H1 (cell line): Measurements from ENCODE around the gene PODN. TPM values are rescaled to one million over a fixed set of nuclear protein-coding genes. Genes with fewer than 3 reads are reported as not detected.

ENCODE experiments used
- CTCF ChIA-PET: fragments of 300-600 bp; sonication (Branson Sonifier 250); formaldehyde crosslinking; loops from one replicate; lab custom pipeline; 2021; ENCODE audit not compliant: partially characterized antibody; lab: Charles Lee
- POLR2A ChIA-PET: fragments of 300-600 bp; sonication (Branson Sonifier 250); formaldehyde crosslinking; loops from one replicate; lab custom pipeline; 2021; ENCODE audit warnings: inconsistent platforms; ENCODE audit not compliant: partially characterized antibody; lab: Charles Lee
- DNase-seq, 2 experiments: peaks; one replicate each; pipeline versions ENCODE4 v3.0.0 to v3.0.0-alpha.2; 2010 to 2022; ENCODE audit warnings: low spot score in 2 of 2, low read depth in 1 of 2, mixed read lengths in 1 of 2
- FAIRE-seq: peaks from 2 replicates; lab custom pipeline; 2011; peaks lifted over from hg19 to GRCh38; lab: Jason Lieb, UNC
- H2AFZ ChIP-seq: 2 replicates; pipeline ENCODE4 v1.8.1; 2012; ENCODE audit warnings: low read length, inconsistent platforms
- H2AK5ac ChIP-seq: 2 replicates; pipeline ENCODE4 v1.6.1; 2013; ENCODE audit warnings: low read depth, low read length
- H2BK120ac ChIP-seq: replicated peaks from 2 replicates; pipeline ENCODE3; 2013; ENCODE audit warnings: low read depth, low read length, inconsistent platforms
- H2BK12ac ChIP-seq: 2 replicates; pipeline ENCODE4 v1.6.1; 2013; ENCODE audit warnings: low read depth, low read length
- H2BK15ac ChIP-seq: 2 replicates; pipeline ENCODE4 v1.6.1; 2013; ENCODE audit warnings: low read length
- H2BK20ac ChIP-seq: 2 replicates; pipeline ENCODE4 v1.6.1; 2013; ENCODE audit warnings: low read length
- H2BK5ac ChIP-seq: 2 replicates; pipeline ENCODE4 v1.6.1; 2013; ENCODE audit warnings: low read depth, low read length
- H3K14ac ChIP-seq: 2 replicates; pipeline ENCODE4 v1.6.1; 2013; ENCODE audit warnings: inconsistent platforms; ENCODE audit not compliant: insufficient read length
- H3K18ac ChIP-seq: 2 replicates; pipeline ENCODE4 v1.6.1; 2013; ENCODE audit warnings: low read length; ENCODE audit errors: extremely low read depth
- H3K23ac ChIP-seq: 2 replicates; pipeline ENCODE4 v1.6.1; 2013; ENCODE audit warnings: inconsistent platforms; ENCODE audit not compliant: insufficient read length
- H3K23me2 ChIP-seq: 2 replicates; pipeline ENCODE4 v1.6.1; 2013; ENCODE audit warnings: low read depth, low read length
- H3K27ac ChIP-seq: 2 replicates; pipeline ENCODE4 v1.6.1; 2011; ENCODE audit warnings: low read depth, low read length, inconsistent platforms
- H3K27me3 ChIP-seq, 4 experiments: replicated peaks in 1 of 4; 1 replicate in 1 of 4; 2 replicates in 3 of 4; pipeline versions ENCODE4 v1.6.1 to v1.8.1; 2011 to 2013; ENCODE audit warnings: low read length in 3 of 4, mild to moderate bottlenecking in 3 of 4, inconsistent platforms in 2 of 4, mixed read lengths in 2 of 4, moderate library complexity in 1 of 4; ENCODE audit not compliant: control insufficient read depth in 3 of 4, insufficient read depth in 3 of 4; ENCODE audit errors: extremely low read depth in 1 of 4
- H3K36me3 ChIP-seq, 4 experiments: 2 replicates each; pipeline versions ENCODE4 v1.6.1 to v1.8.1; 2011 to 2013; ENCODE audit warnings: mild to moderate bottlenecking in 4 of 4, low read length in 3 of 4, moderate library complexity in 2 of 4, control low read depth in 1 of 4, inconsistent platforms in 1 of 4; ENCODE audit not compliant: insufficient read depth in 4 of 4, control insufficient read depth in 2 of 4
- H3K4ac ChIP-seq: replicated peaks from 2 replicates; pipeline ENCODE3; 2013; ENCODE audit warnings: low read length, low read depth, mixed read lengths, inconsistent platforms; ENCODE audit not compliant: insufficient read length
- H3K4me1 ChIP-seq, 4 experiments: replicated peaks in 1 of 4; 1 replicate in 1 of 4; 2 replicates in 3 of 4; pipeline versions ENCODE4 v1.6.1 to v1.8.1; 2011 to 2013; ENCODE audit warnings: low read length in 3 of 4, inconsistent platforms in 2 of 4, mixed read lengths in 1 of 4; ENCODE audit not compliant: insufficient read depth in 4 of 4, control insufficient read depth in 3 of 4
- H3K4me2 ChIP-seq, 2 experiments: 2 replicates each; pipeline versions ENCODE4 v1.6.1 to v1.8.1; 2011 to 2013; ENCODE audit warnings: low read depth in 2 of 2, low read length in 2 of 2, control low read depth in 1 of 2, inconsistent platforms in 1 of 2, mild to moderate bottlenecking in 1 of 2; ENCODE audit not compliant: insufficient read depth in 1 of 2
- H3K4me3 ChIP-seq, 4 experiments: fragments of 200-600, 300-600 bp in 1 of 4; sonication (generic), shearing (Covaris generic), sonication (Bioruptor Twin) in 1 of 4; 2 replicates each; pipeline versions ENCODE4 v1.5.1 to v1.8.1; 2011 to 2016; ENCODE audit warnings: low read length in 4 of 4, low read depth in 3 of 4, control low read depth in 2 of 4, inconsistent platforms in 2 of 4, mild to moderate bottlenecking in 2 of 4, mixed read lengths in 1 of 4, moderate library complexity in 1 of 4; ENCODE audit not compliant: insufficient read depth in 2 of 4; ENCODE audit errors: extremely low read depth in 1 of 4
- H3K56ac ChIP-seq: replicated peaks from 2 replicates; pipeline ENCODE3; 2013; ENCODE audit warnings: low read depth, mild to moderate bottlenecking, mixed read lengths, low read length, inconsistent platforms; ENCODE audit not compliant: insufficient read length
- H3K79me1 ChIP-seq: 2 replicates; pipeline ENCODE4 v1.6.1; 2013; ENCODE audit warnings: low read depth, low read length, control low read depth
- H3K79me2 ChIP-seq, 2 experiments: 2 replicates each; pipeline versions ENCODE4 v1.6.1 to v1.8.1; 2012 to 2013; ENCODE audit warnings: low read length in 2 of 2, mild to moderate bottlenecking in 2 of 2, inconsistent platforms in 1 of 2; ENCODE audit not compliant: insufficient read depth in 2 of 2, control insufficient read depth in 1 of 2
- H3K9ac ChIP-seq, 4 experiments: replicated peaks in 1 of 4; 1 replicate in 1 of 4; 2 replicates in 3 of 4; pipeline versions ENCODE4 v1.6.1 to v1.8.1; 2011 to 2013; ENCODE audit warnings: low read depth in 3 of 4, low read length in 3 of 4, control low read depth in 2 of 4, mild to moderate bottlenecking in 2 of 4, moderate library complexity in 2 of 4, inconsistent platforms in 1 of 4; ENCODE audit errors: extremely low read depth in 1 of 4
- H3K9me3 ChIP-seq, 2 experiments: 2 replicates each; pipeline versions ENCODE4 v1.6.1 to v1.8.1; 2012 to 2013; ENCODE audit warnings: mild to moderate bottlenecking in 2 of 2, moderate library complexity in 2 of 2, control low read depth in 1 of 2, inconsistent platforms in 1 of 2, low read depth in 1 of 2, low read length in 1 of 2, mixed read lengths in 1 of 2; ENCODE audit not compliant: insufficient read depth in 2 of 2
- H4K20me1 ChIP-seq, 2 experiments: replicated peaks in 1 of 2; 2 replicates each; pipeline versions ENCODE3 to v1.8.1; 2011 to 2013; ENCODE audit warnings: inconsistent platforms in 2 of 2, low read length in 2 of 2, mild to moderate bottlenecking in 1 of 2; ENCODE audit not compliant: insufficient read depth in 2 of 2, control insufficient read depth in 1 of 2
- H4K5ac ChIP-seq: 2 replicates; pipeline ENCODE4 v1.6.1; 2013; ENCODE audit warnings: low read length, low read depth, mixed read lengths, inconsistent platforms; ENCODE audit not compliant: insufficient read length
- H4K8ac ChIP-seq: 2 replicates; pipeline ENCODE4 v1.8.0; 2013; ENCODE audit warnings: mild to moderate bottlenecking, moderate library complexity, low read length, inconsistent platforms; ENCODE audit not compliant: insufficient read depth; ENCODE audit errors: extremely low read depth
- H4K91ac ChIP-seq: replicated peaks from 2 replicates; pipeline ENCODE3; 2013; ENCODE audit warnings: low read length, mixed read lengths, inconsistent platforms; ENCODE audit not compliant: insufficient read length
- CHD1 ChIP-seq: IDR thresholded peaks from 2 replicates; pipeline ENCODE4 v1.6.1; 2012; ENCODE audit warnings: low read depth, low read length, improper control_type of control experiment
- HDAC2 ChIP-seq, 2 experiments: fragments of 300-600 bp in 1 of 2; sonication (generic) in 1 of 2; IDR thresholded peaks; 2 replicates each; pipeline ENCODE4 v1.6.1; 2011 to 2012; ENCODE audit warnings: low read depth in 2 of 2, low read length in 2 of 2, mild to moderate bottlenecking in 2 of 2, moderate library complexity in 2 of 2, borderline replicate concordance in 1 of 2, inconsistent platforms in 1 of 2
- MAX ChIP-seq: IDR thresholded peaks from 2 replicates; pipeline ENCODE4 v1.6.1; 2012; ENCODE audit warnings: inconsistent platforms
- POLR2A ChIP-seq, 2 experiments: IDR thresholded peaks; 1 replicate in 1 of 2; 2 replicates in 1 of 2; pipeline ENCODE4 v1.6.1; 2011; ENCODE audit warnings: low read depth in 2 of 2, low read length in 2 of 2, mild to moderate bottlenecking in 2 of 2; ENCODE audit errors: control extremely low read depth in 1 of 2
- SP1 ChIP-seq: IDR thresholded peaks from 2 replicates; pipeline ENCODE4 v1.6.1; 2011; ENCODE audit warnings: low read depth, low read length
- SP4 ChIP-seq: IDR thresholded peaks from 2 replicates; pipeline ENCODE4 v1.6.1; 2012; ENCODE audit warnings: low read length, inconsistent platforms
- SUZ12 ChIP-seq: fragments of 200-600 bp; sonication (generic); IDR thresholded peaks from 2 replicates; pipeline ENCODE4 v1.6.1; 2012; ENCODE audit warnings: mild to moderate bottlenecking, inconsistent platforms, low read length, moderate library complexity, mixed read lengths
- TAF7 ChIP-seq: optimal IDR thresholded peaks from 2 replicates; pipeline ENCODE3; 2011; ENCODE audit warnings: low read depth, mild to moderate bottlenecking, inconsistent platforms, low read length, moderate library complexity, borderline replicate concordance
- TEAD4 ChIP-seq: IDR thresholded peaks from 2 replicates; pipeline ENCODE4 v1.6.1; 2012; ENCODE audit warnings: low read depth, low read length, inconsistent platforms, mixed read lengths
- YY1 ChIP-seq: IDR thresholded peaks from 2 replicates; pipeline ENCODE4 v1.6.1; 2011; ENCODE audit warnings: low read depth, mild to moderate bottlenecking, low read length
- WGBS, 2 experiments: shearing (Covaris generic) in 1 of 2; methylation state at CpG; one replicate each; pipeline versions ENCODE4 v1.1.6 to v1.1.7; 2013 to 2015; ENCODE audit warnings: low lambda C conversion rate in 2 of 2, mixed read lengths in 2 of 2, inconsistent platforms in 1 of 2, low coverage in 1 of 2, missing lambda C conversion rate in 1 of 2; ENCODE audit not compliant: insufficient replicate concordance in 2 of 2, insufficient coverage in 1 of 2, insufficient read length in 1 of 2; ENCODE audit errors: extremely low coverage in 1 of 2, missing lambda C conversion rate in 1 of 2; 5-methylcytosine and 5-hydroxymethylcytosine counted together
- polyA plus RNA-seq, 7 experiments: library from polyadenylated mRNA; depleted of rRNA in 3 of 7; stranded (reverse) in 5 of 7; unstranded in 2 of 7; fragments of >200 nt in 5 of 7; fragments of 200-250 nt in 2 of 7; gene quantifications; 1 replicate in 5 of 7; 2 replicates in 1 of 7; 4 replicates in 1 of 7; pipeline versions ENCODE4 v1.2.1 to v1.2.3, GENCODE V29; 2011 to 2013; ENCODE audit warnings: missing spikeins in 2 of 7, mixed read lengths in 2 of 7
- total RNA-seq: library from RNA; stranded (reverse); fragmentation: NEBNext Ultra II Directional; extraction: Animal tissue kit (Norgen Biotek cat#: 25700); gene quantifications from 2 replicates; pipeline ENCODE4 v1.2.1, GENCODE V29; 2021
- TF ChIP-seq, protein P1 (sequence below): IDR thresholded peaks from 2 replicates; pipeline ENCODE4 v1.6.1; 2011; ENCODE audit warnings: low read length, improper control_type of control experiment

PODN gene
- total and polyA plus RNA-seq, 2 of the 8 experiments (the other 6 are each of a cell fraction or from before 2014, with no cell fraction given), result 0.11 to 0.17 TPM

- Histone ChIP-seq H3K4me1 (no peaks in the 10 kb centered on the region; a peak in 1 of 7 replicates), H3K9me3 (no peaks in the 10 kb centered on the region), H3K56ac (no peak overlapping the region), H3K79me2 (peaks cover 0 to 9% of the 10 kb centered on the region in 2 experiments; a peak in 1 of 4 replicates), H2AK5ac (no peak overlapping the region), H2BK120ac (no peak overlapping the region), H2AFZ (peak overlapping the region; percentile 61), H4K5ac (no peak overlapping the region), H3K4me3 (peak overlapping the region; percentile 59 to 73 (median 66)), H4K91ac (no peak overlapping the region), H3K27me3 (no peaks in the 10 kb centered on the region), H3K23ac (no peak overlapping the region), H2BK5ac (no peak overlapping the region), H2BK20ac (no peak overlapping the region), H3K9ac (peak overlapping the region in 2 of 4 experiments; percentile 53 to 76; a peak in 5 of 7 replicates), H3K23me2 (peaks cover 3% of the 10 kb centered on the region; the same call in 1 of the 2 replicates), H3K36me3 (no peaks in the 10 kb centered on the region), H2BK15ac (no peak overlapping the region), H2BK12ac (no peak overlapping the region), H3K18ac (peak overlapping the region; percentile 5; the same call in 1 of the 2 replicates), H4K20me1 (no peaks in the 10 kb centered on the region), H3K4ac (no peak overlapping the region), H3K27ac (peak overlapping the region; percentile 2; the same call in 1 of the 2 replicates), H3K14ac (no peak overlapping the region), H4K8ac (no peak overlapping the region), H3K79me1 (no peaks in the 10 kb centered on the region), H3K4me2 (peak overlapping the region; percentile 71 to 93)
- ChIA-PET POLR2A (interaction anchor here (0.6 to 1.3 kb wide), 4 partner anchors 34 to 70 kb away, joined by 3 read pairs; no protein-coding TSS in a partner anchor), CTCF (interaction anchor here (0.6 to 1.6 kb wide), 5 partner anchors 12 to 328 kb away, joined by 3 to 4 read pairs (median 3); no protein-coding TSS in a partner anchor)
- FAIRE-seq (peak; percentile 96), DNase-seq (peak; percentile 53 to 58)
- 5% methylated on average over 9 of the region's 9 CpGs; no CpG with 5 or more reads in 1 of the 2 experiments for WGBS, 2 experiments
- TF ChIP-seq SP1, result 0 out of 2 replicates have a peak, but pooled peaks have one; percentile 28
- TF ChIP-seq YY1, result 0 out of 2 replicates have a peak, but pooled peaks have one; percentile 31
- TF ChIP-seq HDAC2 (IDR thresholded peaks at IDR 0.05; ENCODE audit: borderline replicate concordance in 1 of 2, low read depth in 2 of 2, low read length in 2 of 2), result 0 out of 4 replicates have a peak, but pooled peaks of 1 of the 2 experiments have one; percentile 46
- no peak for TF ChIP-seq SUZ12
- no peak for TF ChIP-seq POLR2A (IDR thresholded peaks at IDR 0.05; ENCODE audit: control extremely low read depth in 1 of 2, low read depth in 2 of 2, low read length in 2 of 2)
- TF ChIP-seq, protein P1, sequence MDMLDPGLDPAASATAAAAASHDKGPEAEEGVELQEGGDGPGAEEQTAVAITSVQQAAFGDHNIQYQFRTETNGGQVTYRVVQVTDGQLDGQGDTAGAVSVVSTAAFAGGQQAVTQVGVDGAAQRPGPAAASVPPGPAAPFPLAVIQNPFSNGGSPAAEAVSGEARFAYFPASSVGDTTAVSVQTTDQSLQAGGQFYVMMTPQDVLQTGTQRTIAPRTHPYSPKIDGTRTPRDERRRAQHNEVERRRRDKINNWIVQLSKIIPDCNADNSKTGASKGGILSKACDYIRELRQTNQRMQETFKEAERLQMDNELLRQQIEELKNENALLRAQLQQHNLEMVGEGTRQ, result no peak
- no peak for TF ChIP-seq TEAD4
- no peak for TF ChIP-seq TAF7
- no peak for TF ChIP-seq CHD1
- no peak for TF ChIP-seq MAX
- 0 out of 2 replicates have a peak, but pooled peaks have one; percentile 35 for TF ChIP-seq SP4
These were observed 47.1 kb upstream of the PODN start for GRCh38 chr1:53014791-53015507.
